DMS114 treated with DMSO at 0.1 percent for 48 hours (cell line): Measurements from ENCODE around the gene ST8SIA4.

ENCODE experiments used
- DNase-seq: peaks from one replicate; lab custom pipeline; 2025; ENCODE audit not compliant: unreplicated experiment; lab: John Stamatoyannopoulos, UW

Gene ST8SIA4

DNA sequence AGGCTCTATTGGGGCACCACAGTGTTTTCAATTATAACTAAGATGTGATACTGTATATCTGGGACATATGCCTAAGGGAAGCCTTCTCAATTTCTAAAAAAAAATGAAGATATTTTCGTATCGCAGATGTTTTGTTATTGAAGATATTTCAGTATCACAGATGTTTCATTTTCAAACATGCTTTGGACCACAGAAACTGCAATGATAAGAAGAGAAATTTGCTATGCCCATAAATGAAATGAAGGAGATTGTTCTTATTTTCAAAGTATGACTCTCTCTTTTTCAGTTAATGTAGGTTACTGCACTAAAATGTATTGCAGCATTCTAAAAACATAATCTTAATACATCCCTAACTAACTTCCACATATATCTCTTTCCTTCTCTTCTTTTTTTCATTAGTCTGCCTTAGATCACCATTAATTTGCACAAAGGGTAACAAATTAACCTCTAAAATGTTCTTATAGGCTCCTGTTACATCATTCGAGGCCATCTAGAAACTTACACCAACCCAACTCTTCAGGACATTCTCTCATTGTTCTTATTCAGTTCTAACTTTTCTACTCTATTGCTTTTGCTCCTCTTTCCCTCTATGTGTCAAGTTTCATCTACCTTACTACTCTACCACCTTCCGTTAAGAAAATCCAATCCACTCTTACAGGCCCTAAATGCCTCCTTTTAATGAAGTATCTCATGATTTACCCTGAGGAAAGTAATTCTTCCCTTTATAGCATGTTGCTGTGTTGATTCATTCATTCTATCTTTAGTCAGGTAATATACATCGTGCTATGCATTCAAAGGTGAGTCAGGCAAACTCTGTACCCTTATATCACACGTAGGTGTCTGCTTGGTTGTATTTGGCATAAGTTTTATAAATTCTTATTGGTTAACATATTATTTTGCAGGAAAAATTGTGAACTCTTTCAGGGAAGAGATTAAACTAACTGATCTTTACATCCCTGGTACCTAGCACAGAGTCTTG lies 70.5 kb downstream of the ST8SIA4 start:
- DNase-seq: no peak

DNA sequence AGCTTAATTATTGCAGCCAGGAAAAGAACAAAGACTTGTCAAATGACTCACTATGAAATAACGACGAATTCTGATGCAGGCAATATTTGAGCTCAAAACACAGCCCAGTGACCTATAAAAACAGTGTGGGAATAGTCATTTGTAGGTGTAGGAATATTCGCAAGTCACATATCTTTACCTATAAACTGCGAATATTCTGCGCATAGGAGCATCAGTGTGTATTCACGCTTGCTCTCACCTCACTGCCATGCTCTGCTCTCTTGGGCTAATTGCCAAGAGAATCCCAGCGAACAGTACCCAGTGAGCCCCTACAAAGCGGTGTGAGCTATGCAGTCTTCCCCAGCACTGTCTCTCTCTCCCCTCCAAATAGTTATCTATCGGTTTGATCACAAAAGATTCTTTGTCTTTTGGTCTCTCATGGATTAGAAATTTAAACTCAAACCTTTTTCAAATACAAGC lies 74.2 kb downstream of the ST8SIA4 start:
- DNase-seq: no peak

DNA sequence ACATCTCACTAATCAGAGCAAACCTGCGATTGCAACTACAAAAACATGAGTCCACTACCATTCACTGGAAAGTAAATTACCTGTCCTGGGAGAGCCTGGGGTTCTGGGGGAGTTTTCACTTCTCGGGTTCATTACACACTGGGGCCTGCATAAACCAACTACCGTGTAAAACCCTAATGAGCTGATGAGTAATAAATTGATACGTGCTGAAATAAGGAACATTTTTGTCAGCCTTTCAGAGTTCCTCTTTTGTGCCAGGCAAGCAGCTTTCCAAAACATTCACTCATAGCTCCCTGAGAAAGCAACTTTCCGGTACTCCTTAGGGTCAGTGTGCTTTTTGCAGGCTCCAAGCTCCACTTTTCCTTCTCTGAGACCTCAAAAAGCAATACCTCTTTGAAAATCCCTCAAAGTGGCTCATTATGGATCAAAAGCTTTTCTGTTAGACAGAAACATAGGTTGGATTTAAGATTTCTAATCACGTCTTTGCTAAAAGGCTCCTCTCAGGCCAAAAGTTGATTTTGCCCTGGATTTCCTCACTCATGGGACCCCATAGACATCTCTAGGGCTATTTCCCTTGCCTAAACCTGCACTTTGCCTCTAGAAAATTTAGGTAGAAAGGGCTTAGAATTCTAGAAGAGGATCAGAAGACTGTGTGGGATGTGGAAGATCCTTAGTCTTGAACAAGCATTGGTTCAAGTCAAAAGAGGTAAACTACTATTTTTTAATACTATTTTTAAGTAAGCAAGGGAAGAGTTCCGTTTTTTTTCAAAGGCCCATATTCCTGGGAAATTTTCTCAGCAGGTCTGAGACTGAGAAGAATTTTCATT lies 74.8 kb downstream of the ST8SIA4 start:
- DNase-seq: no peak

DNA sequence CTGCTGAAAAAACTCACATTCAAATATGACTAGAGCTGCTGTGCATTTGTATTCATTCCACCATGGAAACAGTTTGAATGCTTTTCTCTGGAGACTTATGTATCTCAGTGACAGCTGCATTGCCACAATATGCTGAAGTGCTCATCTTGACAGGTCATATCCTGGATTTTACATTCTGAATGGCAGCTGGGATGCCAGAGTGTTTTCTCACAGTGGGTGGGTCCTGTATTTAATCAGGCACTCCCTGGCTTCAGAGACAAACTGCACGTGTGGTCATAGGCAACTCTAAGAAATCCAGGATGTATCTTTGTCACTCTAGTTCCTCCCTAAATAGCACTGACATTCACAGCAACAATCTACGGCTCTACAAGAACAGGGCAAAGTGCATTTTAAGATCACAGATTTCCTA lies 75.6 kb downstream of the ST8SIA4 start:
- no peak for DNase-seq

DNA sequence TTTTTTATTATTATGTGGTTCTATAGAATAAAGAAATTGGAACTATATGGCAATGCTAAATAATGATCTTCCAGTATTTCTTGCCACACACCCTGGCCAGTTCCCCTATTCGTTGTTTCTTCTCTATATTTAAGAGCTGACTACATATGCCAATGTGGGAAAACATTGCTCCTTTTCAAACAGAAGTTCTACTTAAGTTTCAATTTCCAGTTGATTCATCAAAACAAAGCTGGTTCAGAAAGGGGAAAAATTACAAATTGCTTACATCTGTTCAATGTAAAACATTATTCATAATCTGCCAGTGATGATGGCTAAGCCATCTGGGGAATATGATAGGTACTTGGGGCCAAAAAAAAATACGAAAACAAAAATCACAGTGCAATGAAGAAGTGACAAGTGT lies 76.9 kb downstream of the ST8SIA4 start:
- no peak for DNase-seq

DNA sequence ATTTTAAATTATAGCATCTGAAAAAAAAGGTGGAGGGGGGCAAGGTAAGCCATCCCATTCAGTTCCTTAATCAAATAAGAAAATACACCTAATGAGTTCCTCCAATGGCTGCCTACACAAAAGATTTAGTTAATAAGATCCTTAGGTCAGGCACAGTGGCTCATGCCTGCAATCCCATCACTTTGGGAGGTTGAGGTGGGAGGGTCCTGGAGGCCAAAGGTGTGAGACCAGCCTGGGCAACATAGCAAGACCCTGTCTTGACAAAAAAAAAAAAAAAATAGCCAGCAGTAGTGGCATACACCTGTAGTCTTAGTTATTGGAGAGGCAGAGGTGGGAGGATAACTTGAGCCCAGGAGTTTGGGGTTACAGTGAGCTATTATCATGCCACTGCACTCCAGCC lies 78.4 kb downstream of the ST8SIA4 start:
- DNase-seq: no peak

DNA sequence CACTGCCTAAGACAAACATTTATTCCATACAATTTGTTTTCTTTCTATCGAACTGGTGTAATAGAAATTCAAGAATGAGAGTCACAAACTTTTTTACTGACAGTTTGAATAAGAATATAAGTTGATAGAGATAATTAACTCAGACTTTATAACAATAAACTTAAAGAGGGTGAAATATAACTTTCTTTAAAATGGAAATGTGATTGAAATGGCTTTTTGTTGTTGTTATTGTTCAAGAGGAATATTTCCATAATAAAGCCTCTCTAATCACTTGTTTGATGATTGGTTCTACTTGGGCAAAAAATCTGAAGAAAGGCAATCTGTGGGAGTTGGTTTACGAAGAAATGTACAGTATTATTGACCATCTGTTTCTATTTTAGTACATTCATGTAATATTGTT lies 79.3 kb downstream of the ST8SIA4 start:
- DNase-seq: no peak

DNA sequence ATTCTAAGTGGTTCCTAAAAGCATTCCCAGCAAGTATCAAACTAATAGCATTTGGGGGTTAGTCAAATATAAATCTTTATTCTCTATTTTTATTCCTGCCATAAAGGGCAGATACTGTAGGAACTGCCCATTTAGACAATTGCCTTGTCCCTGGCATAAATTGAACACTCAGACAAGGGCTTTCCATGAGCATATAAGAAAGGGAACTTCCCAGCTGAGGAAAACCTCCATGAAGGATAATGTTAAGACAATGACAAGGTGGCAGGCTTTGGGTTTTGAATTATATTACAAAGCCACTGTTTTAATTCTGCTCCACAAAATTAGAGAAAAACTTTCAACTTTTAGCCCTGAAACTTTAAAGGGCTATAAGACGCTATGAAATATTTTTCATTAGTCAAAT lies 81.3 kb downstream of the ST8SIA4 start:
- DNase-seq: no peak

DNA sequence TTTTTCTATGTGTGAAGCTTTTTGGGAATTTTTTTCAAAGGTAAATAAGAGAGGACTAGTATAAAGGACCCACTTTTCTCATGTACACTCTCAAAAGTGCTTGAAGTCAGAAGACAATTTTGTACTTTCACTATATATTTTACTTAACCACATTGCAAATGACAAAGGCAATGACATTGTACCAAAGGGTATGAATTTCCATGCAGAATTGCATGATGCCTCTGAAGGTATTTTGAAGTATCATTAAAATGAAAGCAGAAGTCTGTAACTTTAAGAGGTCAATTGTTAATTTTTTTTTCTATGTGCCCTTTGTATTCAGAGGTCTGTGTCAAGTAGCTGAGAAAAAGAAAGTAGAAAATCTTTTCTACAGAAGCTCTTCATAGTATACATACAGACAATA lies 84.7 kb downstream of the ST8SIA4 start:
- no peak for DNase-seq

DNA sequence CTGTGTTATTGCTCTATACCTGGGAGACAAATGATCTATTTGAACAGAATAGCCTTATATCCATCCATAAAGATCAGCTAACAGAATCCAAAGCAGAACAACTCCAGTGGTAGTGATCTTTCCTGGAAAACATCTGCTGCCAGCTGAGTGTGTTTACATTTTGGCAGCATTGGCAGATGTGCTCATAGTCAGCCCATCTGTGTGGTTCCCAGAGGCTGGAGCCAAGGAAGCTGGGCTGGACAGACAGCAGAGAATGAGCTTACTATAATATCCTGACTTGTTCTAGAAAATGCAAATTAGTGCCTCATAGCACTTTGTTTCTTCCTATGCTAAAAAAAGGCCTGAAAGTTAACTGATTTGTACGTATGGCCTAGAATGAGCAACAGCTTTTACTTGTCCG lies 99.7 kb downstream of the ST8SIA4 start:
- DNase-seq: no peak

DNA sequence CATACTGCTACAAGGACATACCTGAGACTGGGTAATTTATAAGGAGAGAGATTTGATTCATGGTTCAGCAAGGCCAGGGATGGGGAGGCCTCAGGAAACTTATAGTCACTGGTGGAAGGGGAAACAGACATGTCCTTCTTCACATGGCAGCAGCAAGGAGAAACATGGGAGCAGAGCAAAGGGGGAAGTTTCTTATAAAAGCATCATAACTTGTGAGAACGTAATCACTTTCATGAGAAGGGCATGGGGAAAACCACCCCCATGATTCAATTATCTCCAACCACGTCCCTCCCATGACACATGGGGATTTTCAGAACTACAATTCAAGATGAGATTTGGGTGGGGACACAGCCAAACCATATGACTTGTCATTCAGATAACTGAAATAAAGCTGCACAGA lies 100.9 kb downstream of the ST8SIA4 start:
- DNase-seq: no peak

DNA sequence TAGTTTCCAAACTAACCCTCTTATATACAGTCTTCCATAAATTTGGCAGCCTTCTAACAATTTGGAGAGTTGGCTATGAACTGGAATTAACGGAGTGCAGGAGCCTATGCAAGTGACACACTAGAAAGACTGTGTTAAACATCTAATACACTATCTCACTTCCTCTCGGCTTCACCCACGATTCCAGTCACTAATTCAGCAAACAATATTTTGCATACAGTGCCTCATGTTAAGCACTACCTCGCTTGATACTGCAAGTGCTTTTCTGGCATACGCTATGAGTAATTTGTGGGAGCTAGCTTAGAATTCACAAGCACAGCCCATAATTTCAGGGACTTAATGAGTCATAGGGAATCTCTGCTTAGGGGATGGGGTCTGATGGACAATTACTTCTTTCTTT lies 102.5 kb downstream of the ST8SIA4 start:
- DNase-seq: no peak

DNA sequence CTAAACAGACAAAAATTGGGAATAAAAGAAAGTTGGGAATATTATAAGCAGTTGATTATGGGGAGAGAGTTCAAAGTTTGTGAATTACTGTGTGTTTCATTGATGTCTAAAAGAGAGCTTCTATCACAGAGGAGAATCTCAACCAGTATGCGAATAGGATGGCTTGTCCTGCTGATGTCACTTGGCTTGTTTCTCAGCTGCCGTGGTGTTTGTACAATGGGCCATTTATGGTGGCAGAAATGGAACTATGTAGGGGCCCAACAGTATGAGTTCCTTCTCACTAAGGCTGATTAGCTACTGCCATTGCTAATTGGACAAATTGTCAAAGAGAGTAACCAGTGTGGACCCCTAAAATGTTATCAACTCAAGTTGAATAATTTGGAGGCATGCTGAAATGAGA lies 103.9 kb downstream of the ST8SIA4 start:
- DNase-seq: no peak

DNA sequence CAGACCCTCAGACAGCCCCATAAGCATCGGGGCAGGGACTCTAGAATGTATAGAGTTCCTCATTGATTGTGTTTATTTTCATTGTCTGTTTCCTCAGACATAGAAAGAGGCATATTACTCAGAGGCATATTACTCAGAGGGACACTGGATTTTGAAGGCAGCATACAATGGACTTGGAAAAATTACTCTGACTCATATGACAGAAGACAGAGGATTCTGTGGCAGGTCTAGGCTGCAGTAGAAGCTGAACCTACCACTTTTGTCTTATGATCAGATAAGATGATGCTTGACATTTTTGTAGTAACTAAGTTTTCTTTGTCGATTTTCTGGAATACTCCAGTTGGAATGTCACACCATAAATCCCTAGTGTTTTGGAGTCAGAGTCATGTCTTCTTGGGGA lies 105.2 kb downstream of the ST8SIA4 start:
- no peak for DNase-seq

DNA sequence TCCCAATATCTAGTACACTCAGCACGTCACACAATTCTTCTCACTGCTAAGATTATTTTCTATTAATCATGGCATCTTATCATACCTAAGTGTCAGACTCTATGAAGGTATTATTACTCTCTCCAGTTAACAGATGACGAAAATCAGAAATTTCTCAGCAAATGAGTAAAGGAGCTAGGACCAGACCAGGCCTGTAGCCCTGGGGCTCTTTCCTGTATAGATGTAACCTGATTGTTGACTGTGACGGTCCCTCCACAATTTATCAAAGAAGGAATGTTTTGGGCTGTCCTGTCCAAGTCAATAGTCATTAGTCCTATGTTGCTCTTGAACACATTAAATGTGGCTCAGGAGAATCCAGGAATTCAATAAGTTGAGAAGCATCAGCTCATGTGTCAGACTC lies 106.2 kb downstream of the ST8SIA4 start:
- no peak for DNase-seq

DNA sequence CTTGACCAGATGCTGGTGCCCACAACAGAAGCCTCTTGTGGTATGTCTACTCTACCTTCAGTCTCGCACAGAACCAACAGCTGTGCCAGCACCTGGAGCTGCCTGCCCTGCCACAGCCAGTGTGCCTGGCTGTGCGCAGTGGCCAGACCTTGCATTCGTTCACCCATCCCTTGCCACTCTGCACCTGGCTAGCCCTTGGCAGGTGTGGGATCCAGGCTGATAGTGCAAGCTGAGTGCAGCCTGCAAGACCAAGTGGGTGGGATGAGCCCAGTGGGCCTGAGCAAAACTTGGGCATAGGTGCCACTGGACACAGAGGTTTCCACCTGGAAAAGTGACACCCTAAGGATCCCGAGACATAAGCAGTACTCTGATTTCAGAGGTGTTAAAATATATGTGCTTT lies 108.2 kb downstream of the ST8SIA4 start:
- DNase-seq: no peak

DNA sequence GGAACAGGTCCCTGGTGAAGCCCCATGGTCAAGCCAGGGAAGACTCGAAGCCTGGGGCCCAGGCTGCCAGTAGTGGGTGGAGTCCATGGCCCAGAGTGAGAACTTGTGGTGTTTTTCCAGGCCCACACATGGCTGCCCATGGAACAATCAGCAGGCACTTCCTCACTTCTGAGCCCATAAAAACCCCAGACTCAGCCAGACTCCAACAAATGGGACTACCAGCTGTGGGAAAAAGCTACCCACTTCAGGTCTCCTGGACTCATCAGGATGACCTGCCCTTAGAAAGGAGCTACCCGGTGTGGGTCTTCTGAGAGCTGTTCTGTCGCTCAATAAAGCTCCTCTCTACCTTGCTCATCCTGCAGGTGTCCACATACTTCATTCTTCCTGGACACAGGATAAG lies 108.9 kb downstream of the ST8SIA4 start:
- no peak for DNase-seq

DNA sequence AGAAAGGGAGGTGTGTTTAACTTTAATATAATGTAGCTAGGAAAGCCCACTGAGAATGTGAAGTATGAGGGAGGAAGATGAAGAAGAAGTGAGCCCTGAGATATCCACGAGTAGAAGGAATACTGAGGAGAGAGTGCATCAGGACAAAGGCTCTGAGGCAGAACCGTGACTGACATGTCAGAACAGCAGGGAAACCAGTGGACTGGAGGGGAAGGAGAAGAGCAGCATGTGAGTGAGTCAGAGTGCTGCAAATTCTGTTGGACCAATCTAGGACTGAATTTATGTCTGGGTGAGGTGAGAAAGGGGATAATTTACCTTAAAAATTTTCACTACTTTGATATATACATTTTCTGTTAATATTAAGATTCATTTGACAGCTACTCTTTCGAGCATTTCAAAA lies 110.3 kb downstream of the ST8SIA4 start:
- no peak for DNase-seq

DNA sequence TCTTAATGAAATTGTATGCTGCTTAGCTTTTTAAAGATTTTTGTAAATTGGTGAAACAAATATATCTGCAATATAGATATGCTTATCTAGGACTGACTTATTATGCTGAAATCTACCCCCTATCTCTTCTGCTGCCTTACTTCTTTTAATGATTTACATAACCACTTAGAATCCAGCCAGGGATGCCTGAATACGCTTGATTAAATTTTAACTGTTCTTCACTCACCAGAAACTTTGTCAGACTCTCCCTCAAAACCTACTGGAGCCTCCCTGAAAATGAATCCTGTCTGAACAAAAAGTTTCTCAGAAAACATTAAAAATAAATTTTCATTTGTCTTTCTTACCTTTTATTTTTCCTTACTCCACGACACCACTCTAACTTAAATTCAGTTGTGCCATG lies 111.7 kb downstream of the ST8SIA4 start:
- no peak for DNase-seq

DNA sequence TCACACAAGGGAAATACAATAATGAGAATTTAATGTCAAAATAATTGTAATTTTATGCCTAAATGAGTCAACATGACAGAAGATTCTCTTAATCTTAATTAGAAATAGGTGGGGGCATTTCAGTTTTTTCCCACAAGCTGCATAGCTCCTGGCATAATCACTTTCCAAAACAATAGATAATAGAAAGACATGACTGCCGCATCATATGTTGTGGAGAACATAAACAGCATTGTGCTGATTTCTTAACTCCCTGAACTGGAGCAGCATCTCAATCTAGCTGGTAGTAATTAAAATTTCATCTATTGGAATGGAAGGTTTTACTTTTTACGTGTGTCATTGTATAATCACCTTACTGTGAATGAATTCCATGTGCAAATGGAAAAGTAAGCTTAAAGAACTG lies 112.1 kb downstream of the ST8SIA4 start:
- no peak for DNase-seq

DNA sequence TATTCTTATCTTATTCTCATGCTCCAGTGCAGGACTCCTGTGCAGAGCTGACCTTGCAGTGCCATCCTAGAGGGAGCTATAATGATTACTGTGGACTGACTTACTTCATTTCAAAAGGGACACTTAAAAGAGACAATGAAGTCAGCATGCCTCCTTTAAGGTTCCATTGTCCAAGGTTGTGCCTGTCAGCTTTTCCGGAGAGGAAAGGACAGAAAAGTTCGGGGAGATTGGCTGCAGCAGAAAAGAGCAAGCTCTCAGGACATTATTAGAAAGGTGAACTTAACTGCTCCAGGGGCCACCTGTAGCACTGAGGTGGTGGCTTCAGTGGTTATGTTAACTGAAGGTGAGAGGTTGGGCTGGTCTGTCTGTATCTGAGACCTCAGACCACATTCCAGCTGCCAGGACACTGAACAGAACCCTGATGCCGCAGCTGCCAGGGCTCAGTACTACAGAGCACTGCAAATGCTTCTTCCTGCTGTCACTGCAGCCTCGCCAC lies 112.9 kb downstream of the ST8SIA4 start:
- DNase-seq: no peak

DNA sequence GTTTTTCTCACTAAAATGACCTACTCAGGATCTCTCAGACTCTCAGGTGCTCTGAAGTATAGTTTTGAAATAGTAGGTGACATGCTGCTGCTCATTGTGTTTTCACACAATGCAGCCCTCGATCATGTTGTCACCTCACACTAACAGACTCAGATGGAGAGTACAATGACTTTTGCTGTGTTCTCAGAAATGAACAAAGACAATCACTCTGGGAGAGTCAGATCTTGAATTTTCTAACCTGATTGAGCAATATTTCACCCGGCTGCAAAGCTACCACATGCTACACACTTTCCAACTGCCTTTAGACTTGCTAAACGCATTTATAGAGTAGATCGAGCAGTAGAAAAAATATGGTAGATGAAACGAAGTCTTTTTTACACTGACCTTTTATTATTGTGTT lies 113.4 kb downstream of the ST8SIA4 start:
- DNase-seq: no peak
